Hepatocyte (in vitro differentiated cells): ENCODE measurements around the gene LDLRAD4. TPM values are rescaled to one million over a fixed set of nuclear protein-coding genes. Genes with fewer than 3 reads are reported as not detected.

Experiments
- DNase-seq: peaks from one replicate; pipeline ENCODE4 v3.0.0-alpha.2; 2016; ENCODE audit warnings: low spot score
- H2AFZ ChIP-seq: fragments of 200-600 bp; sonication (generic); 2 replicates; pipeline ENCODE4 v1.6.0; 2016; ENCODE audit warnings: antibody characterized with exemption, mild to moderate bottlenecking
- H3K27ac ChIP-seq: fragments of 200-600 bp; sonication (generic); 2 replicates; pipeline ENCODE4 v1.5.1; 2016; ENCODE audit warnings: mild to moderate bottlenecking
- H3K27me3 ChIP-seq: fragments of 200-600 bp; sonication (generic); 2 replicates; pipeline ENCODE4 v1.6.1; 2016
- H3K36me3 ChIP-seq: fragments of 200-600 bp; sonication (generic); replicated peaks from 2 replicates; pipeline ENCODE4 v1.5.1; 2016; ENCODE audit warnings: low read depth; ENCODE audit not compliant: insufficient read depth
- H3K4me1 ChIP-seq: fragments of 200-600 bp; sonication (generic); 2 replicates; pipeline ENCODE4 v1.5.1; 2016; ENCODE audit warnings: mild to moderate bottlenecking, moderate library complexity; ENCODE audit not compliant: insufficient read depth
- H3K4me2 ChIP-seq: fragments of 200-600 bp; sonication (generic); 2 replicates; pipeline ENCODE4 v1.6.0; 2016
- H3K4me3 ChIP-seq: fragments of 200-600 bp; sonication (generic); 2 replicates; pipeline ENCODE4 v1.5.1; 2016; ENCODE audit warnings: mild to moderate bottlenecking
- H3K79me2 ChIP-seq: fragments of 200-600 bp; sonication (generic); 2 replicates; pipeline ENCODE4 v1.6.0; 2017; ENCODE audit warnings: mild to moderate bottlenecking
- H3K9me2 ChIP-seq: fragments of 200-600 bp; sonication (generic); replicated peaks from 2 replicates; pipeline ENCODE4 v1.6.0; 2017; ENCODE audit warnings: mild to moderate bottlenecking; ENCODE audit not compliant: insufficient read depth
- H3K9me3 ChIP-seq: fragments of 200-600 bp; sonication (generic); 2 replicates; pipeline ENCODE4 v1.5.1; 2016; ENCODE audit warnings: low read depth, mild to moderate bottlenecking
- H4K20me1 ChIP-seq: fragments of 200-600 bp; sonication (generic); 2 replicates; pipeline ENCODE4 v1.6.0; 2016; ENCODE audit warnings: mild to moderate bottlenecking; ENCODE audit not compliant: insufficient read depth, poor library complexity, severe bottlenecking
- EZH2 ChIP-seq: fragments of 200-600 bp; sonication (generic); IDR thresholded peaks from 2 replicates; pipeline ENCODE4 v1.6.1; 2016; ENCODE audit warnings: antibody characterized with exemption, mild to moderate bottlenecking, borderline replicate concordance
- EZH2phosphoT487 ChIP-seq: fragments of 200-600 bp; sonication (generic); IDR thresholded peaks from one replicate; pipeline ENCODE4 v1.6.1; 2018; ENCODE audit warnings: antibody characterized with exemption, mild to moderate bottlenecking, low read depth, moderate library complexity; ENCODE audit not compliant: unreplicated experiment, severe bottlenecking
- WGBS: methylation state at CpG from one replicate; pipeline ENCODE4 v1.1.6; 2016; ENCODE audit warnings: low lambda C conversion rate; ENCODE audit errors: missing lambda C conversion rate; 5-methylcytosine and 5-hydroxymethylcytosine counted together
- polyA plus RNA-seq: library from polyadenylated mRNA; unstranded; fragments of >200 nt; fragmentation: Nextera tagmentation; extraction: Ambion mirVana; gene quantifications from 2 replicates; pipeline ENCODE4 v1.2.1, GENCODE V29; 2016
- total RNA-seq: library from RNA; depleted of rRNA; stranded (reverse); fragments of >200 nt; gene quantifications from 2 replicates; pipeline ENCODE4 v1.2.3, GENCODE V29; 2014
- TF ChIP-seq, protein P1 (sequence below): fragments of 200-600 bp; sonication (generic); IDR thresholded peaks from 2 replicates; pipeline ENCODE4 v1.5.1; 2016; ENCODE audit warnings: antibody characterized with exemption, mild to moderate bottlenecking; ENCODE audit not compliant: poor library complexity

Gene LDLRAD4
- total and polyA plus RNA-seq, 2 experiments from 2014 or later, result 15.1 to 29.0 TPM

DNA sequence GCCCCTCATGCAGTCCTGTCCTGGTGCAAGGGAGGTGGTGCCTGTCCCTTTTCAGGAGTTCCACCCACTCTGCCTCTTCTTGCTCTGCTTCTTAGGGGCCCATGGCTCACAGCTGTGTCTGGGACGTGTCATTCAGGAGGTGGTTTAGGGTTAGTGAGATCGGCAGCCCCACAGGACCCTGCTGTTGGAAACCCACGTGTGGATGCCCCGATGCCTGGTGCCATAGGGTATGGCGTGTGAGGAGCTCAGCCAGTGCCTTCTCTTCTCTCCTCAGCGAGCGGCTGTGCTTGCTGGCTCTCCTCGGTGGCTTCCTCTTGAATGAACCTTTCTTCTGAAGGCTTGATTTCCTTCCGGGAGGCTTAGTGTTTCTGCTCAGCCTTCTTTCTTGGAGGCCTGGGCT lies 55.2 kb downstream of the LDLRAD4 start:
- no peaks in the 10 kb centered on the region for H4K20me1 ChIP-seq
- H3K27ac ChIP-seq, result no peak overlapping the region

GRCh38 chr18:13275075-13275474 lies 56.5 kb downstream of the LDLRAD4 start:
- H3K36me3 ChIP-seq, result no peaks in the 10 kb centered on the region
- H3K4me3 ChIP-seq, result no peak overlapping the region
- no peaks in the 10 kb centered on the region for H3K9me2 ChIP-seq
- H3K27ac ChIP-seq, result no peak overlapping the region
- no peaks in the 10 kb centered on the region for H3K9me3 ChIP-seq
- no peaks in the 10 kb centered on the region for H3K27me3 ChIP-seq
- H4K20me1 ChIP-seq, result no peaks in the 10 kb centered on the region
- no peak overlapping the region for H2AFZ ChIP-seq
- H3K79me2 ChIP-seq, result peaks cover 18% of the 10 kb centered on the region
- no peak overlapping the region for H3K4me2 ChIP-seq
- no peak for DNase-seq
- no peaks in the 10 kb centered on the region for H3K4me1 ChIP-seq
- no peak for TF ChIP-seq EZH2
- no peak for TF ChIP-seq EZH2phosphoT487
- TF ChIP-seq, protein P1, sequence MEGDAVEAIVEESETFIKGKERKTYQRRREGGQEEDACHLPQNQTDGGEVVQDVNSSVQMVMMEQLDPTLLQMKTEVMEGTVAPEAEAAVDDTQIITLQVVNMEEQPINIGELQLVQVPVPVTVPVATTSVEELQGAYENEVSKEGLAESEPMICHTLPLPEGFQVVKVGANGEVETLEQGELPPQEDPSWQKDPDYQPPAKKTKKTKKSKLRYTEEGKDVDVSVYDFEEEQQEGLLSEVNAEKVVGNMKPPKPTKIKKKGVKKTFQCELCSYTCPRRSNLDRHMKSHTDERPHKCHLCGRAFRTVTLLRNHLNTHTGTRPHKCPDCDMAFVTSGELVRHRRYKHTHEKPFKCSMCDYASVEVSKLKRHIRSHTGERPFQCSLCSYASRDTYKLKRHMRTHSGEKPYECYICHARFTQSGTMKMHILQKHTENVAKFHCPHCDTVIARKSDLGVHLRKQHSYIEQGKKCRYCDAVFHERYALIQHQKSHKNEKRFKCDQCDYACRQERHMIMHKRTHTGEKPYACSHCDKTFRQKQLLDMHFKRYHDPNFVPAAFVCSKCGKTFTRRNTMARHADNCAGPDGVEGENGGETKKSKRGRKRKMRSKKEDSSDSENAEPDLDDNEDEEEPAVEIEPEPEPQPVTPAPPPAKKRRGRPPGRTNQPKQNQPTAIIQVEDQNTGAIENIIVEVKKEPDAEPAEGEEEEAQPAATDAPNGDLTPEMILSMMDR, result no peak

More for the DNA sequence above, 55.2 kb downstream of the LDLRAD4 start:
- H3K27me3 ChIP-seq, result no peaks in the 10 kb centered on the region
- 96% methylated on average over 9 of the region's 9 CpGs for WGBS
- H3K9me2 ChIP-seq, result no peaks in the 10 kb centered on the region
- H3K4me3 ChIP-seq, result no peak overlapping the region
- H3K4me2 ChIP-seq, result no peak overlapping the region
- no peaks in the 10 kb centered on the region for H3K36me3 ChIP-seq
- H3K79me2 ChIP-seq, result peaks cover 20% of the 10 kb centered on the region
- TF ChIP-seq EZH2, result no peak
- no peak for TF ChIP-seq EZH2phosphoT487
- TF ChIP-seq, protein P1, result no peak
- DNase-seq, result no peak
- no peaks in the 10 kb centered on the region for H3K9me3 ChIP-seq
- peaks cover 4% of the 10 kb centered on the region for H3K4me1 ChIP-seq
- no peak overlapping the region for H2AFZ ChIP-seq

- Histone ChIP-seq H3K9me3 (no peaks in the 10 kb centered on the region), H3K36me3 (no peaks in the 10 kb centered on the region), H3K4me2 (no peak overlapping the region), H3K4me3 (no peak overlapping the region), H2AFZ (no peak overlapping the region), H3K27me3 (no peaks in the 10 kb centered on the region), H3K27ac (no peak overlapping the region), H3K9me2 (no peaks in the 10 kb centered on the region), H4K20me1 (no peaks in the 10 kb centered on the region), H3K4me1 (no peaks in the 10 kb centered on the region), H3K79me2 (peaks cover 10% of the 10 kb centered on the region)
- 88% methylated on average over 23 of the region's 23 CpGs for WGBS
- no peak for DNase-seq
- TF ChIP-seq EZH2phosphoT487, result no peak
- TF ChIP-seq, protein P1, result no peak
- no peak for TF ChIP-seq EZH2
These were observed 58.3 kb downstream of the LDLRAD4 start for GRCh38 chr18:13276530-13277520.
